GM21381 (cell line): ENCODE results near the gene OR2T27.
"Not testable (repeated sequence)": the region's sequence is repeated elsewhere in the genome, so short reads cannot be mapped to it uniquely, and the experiment has no call there.

ENCODE experiments used
- ATAC-seq: cut with Tn5 transposase; IDR thresholded peaks from one replicate; pipeline ENCODE4 v1.9.1; 2021; ENCODE audit warnings: mild to moderate bottlenecking, moderate library complexity; ENCODE audit not compliant: unreplicated experiment

Gene OR2T27, protein sequence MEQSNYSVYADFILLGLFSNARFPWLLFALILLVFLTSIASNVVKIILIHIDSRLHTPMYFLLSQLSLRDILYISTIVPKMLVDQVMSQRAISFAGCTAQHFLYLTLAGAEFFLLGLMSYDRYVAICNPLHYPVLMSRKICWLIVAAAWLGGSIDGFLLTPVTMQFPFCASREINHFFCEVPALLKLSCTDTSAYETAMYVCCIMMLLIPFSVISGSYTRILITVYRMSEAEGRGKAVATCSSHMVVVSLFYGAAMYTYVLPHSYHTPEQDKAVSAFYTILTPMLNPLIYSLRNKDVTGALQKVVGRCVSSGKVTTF

DNA sequence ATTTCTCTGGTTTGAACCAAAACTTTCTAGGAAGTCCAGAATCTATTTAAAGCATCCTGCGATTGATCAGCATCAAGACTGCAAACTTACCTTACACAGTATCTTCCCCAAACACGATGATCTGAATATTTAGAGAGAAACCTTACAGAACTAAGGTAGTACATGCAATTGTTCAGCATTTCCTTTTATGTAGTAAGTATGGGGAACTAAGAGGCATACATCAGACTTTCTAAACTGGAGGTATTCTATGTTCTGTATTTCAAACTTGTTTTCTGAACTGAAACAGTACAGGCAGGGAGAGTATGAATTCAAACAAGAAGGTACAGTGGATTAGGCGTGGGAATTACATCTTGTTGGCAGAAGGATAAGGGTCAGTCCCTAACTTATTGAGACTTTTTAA, at the start of gene OR2T27:
TSS of gene OR2T27 (minus strand) at position 175 of the 400 bp plus-strand sequence. CDS start 4,644 bp downstream, outside the sequence.
- ATAC-seq, result peak; percentile 44

DNA sequence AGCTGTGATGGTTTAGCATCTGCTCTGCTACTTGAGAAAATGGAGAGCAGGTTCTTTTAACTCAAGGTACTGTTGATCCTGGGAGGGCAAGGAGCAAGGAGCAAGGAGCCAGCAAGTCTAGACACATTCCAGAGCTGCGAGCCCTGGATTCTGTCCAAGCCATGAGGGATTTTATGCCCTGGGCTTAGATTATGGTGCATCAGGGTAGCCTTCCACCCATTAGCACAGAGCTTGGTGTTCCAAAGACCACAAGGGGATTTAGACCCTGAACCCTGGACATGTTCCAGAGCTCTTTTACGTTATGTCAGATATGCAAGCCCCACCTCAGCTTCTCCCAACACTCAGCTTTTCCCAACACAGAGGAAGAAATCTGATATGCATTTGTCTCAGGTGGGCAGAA, 49.3 kb upstream of the OR2T27 start:
- no peak for ATAC-seq

DNA sequence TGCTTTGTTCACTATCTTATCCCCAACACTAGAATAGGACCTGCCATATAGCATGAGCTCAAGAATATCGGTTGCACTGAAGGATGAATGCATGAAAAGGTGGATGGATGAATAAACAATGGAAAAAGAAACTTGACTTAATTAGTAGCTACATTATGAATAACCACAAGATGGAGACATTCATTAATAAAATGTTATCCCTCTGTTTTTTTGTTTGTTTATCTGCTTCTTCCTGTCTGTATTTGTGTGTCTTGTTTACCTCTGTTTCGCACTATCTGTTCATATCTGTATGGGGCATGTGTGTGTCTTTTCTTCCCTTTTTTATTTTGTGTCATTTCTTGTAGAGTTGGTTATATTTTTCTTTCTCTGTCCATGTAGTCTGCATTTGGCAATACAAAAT, 48.3 kb upstream of the OR2T27 start:
- no peak for ATAC-seq

DNA sequence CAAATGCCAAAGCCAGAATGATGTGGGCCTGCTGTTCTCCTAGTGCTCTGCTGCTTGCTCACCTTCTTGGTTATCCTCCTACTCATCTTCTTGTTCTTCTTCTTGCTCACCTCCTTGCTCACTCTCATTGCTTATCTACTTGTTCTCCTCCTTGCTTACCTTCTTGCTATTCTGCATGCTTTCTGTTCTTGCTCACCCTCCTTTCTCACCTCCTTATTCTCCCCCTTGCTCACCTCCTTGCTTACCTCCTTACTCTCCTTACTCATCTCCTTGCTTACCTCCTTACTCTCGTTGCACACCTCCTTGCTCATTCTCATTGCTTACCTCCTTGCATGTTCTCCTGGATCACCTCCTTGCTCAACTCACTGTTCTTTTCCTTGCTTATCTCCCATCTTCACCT, 47.4 kb upstream of the OR2T27 start, which contains the start of gene OR14I1:
TSS of gene OR14I1 (minus strand) at position 53 of the 400 bp plus-strand sequence.
- ATAC-seq, result no peak

DNA sequence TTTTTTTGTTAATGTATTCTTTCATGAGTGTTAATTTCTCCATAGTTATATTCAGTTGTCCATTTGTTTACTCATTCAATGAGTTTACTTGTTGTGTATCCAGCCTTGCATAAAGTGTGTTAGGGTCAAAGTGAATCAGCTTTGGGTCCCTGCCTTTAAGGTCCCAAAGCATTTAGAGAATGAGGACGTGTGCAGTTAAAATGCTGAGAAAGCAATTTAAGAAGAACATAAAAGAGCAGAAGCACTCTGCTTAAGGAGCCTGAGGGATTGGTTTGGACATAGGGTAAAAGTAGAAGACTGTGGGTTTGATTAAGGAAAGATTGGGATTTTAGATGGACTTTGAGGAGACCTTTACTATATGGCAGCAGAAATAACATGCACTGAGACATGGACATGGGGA, 43.8 kb upstream of the OR2T27 start:
- no peak for ATAC-seq

DNA sequence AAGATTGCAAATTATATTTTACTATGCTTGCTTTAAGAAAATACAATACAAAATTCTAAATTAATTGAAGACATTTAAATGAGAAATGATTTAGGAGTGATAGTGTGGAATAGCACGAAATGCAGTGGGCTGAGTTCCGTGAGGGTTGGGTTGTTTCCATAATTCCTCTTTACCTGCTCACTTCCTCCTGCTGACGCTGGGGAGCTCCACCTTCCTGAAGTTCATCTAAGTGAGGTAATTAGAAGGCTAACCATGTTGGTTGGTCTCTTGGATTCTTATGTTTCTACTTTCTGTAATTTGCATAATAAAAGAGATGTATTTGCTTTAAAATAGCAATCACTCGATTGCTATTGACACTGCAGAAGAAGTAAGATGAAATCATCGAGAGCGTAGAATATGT, 42.6 kb upstream of the OR2T27 start:
- no peak for ATAC-seq

DNA sequence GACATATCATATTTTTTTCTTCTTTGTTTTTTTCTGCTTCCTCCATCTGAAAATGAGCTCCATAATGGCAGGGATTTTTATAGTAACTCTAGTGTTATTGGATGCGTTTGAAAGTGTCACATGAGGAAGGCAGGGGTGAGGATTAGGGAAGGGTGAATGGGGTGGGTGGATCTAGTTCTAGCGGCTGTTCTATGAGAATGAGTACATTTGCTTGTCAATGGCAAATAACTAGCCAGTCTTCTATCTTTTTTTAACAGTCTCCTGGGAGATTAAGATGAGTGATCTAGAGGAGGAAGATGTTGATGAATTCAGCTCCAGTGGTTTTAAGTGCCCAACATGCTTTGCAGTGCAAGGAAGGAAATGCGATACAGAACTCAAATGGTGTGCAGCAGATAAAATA, 41.4 kb upstream of the OR2T27 start:
- no peak for ATAC-seq

DNA sequence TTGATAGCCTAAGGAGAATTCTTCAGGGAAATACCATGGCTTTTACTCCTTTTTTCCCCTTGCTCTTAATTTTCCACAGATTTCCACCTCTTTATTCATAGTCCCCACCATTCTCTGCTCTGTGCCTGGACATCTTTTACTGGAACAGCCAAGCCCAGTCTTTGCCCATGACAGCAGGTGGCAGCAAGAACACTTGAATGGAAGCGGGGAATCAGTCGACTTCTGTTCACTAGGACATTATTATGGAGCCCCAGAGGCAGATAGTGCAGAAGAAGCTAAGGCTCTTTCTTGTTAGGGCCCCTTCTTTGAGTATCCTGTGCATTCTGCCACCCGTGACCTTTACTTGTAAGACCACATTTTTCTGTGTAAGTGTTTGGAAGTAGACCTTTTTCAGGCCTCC, 40.9 kb upstream of the OR2T27 start:
- ATAC-seq, result no peak

DNA sequence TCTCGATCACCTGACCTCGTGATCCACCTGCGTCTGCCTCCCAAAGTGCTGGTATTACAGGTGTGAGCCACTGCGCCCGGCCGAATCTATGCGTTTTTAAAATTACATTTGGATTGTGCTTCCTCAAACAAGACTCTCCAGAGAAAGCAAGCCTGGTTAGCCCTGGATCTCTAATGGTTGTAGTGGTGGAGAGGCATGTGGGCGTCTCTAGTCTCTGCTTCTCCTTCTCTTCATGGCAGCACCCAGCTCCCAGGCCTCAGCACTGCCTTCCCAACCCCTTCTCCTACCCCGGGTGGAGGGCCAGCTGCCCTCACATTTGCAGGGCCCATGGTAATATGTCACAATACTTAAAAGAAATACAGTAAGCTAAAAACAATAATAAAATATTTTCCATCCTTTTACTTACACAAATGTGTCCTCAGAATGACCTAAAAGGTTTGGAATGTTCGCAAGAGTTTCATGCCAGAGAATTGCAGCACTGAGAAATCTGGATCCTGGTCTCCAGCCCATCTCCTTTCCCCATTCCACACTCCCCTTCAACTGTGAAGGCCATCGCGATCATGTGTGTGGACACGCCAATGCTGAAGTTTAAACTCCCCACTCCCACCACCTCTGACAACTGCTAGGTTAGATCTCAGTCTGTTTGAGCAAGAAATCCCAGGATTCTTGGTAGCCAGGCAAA, 40.3 kb upstream of the OR2T27 start:
- no peak for ATAC-seq

DNA sequence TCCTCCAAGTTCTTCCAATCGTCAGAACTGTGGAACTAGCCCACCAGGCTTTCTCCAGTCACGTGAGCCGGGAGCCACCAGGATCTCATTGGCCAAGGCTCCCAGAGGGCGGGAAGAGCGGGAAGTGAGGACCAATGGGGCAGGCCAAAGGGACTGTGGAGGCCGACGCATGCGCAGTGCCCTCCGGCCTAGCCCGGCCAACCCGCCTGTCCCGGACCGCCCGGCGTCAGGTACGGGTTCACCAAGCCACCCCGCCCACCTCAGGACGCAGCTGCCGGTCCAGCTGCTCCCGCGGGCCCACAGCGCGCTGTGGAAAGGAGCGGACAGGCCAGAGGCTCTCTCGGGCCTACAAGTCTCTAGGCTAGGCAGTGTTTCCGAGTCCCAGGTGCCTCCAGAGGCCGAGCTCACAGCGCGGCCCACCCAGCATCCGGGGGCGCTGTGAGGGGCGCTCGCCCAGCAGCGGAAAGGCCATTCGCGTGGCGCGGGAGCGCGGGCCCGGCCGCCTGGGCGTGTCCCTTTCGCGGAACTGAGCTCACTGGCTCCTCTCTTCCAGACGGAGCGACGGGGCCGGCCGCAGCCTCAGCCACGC, 36.3 kb upstream of the OR2T27 start:
- no peak for ATAC-seq

DNA sequence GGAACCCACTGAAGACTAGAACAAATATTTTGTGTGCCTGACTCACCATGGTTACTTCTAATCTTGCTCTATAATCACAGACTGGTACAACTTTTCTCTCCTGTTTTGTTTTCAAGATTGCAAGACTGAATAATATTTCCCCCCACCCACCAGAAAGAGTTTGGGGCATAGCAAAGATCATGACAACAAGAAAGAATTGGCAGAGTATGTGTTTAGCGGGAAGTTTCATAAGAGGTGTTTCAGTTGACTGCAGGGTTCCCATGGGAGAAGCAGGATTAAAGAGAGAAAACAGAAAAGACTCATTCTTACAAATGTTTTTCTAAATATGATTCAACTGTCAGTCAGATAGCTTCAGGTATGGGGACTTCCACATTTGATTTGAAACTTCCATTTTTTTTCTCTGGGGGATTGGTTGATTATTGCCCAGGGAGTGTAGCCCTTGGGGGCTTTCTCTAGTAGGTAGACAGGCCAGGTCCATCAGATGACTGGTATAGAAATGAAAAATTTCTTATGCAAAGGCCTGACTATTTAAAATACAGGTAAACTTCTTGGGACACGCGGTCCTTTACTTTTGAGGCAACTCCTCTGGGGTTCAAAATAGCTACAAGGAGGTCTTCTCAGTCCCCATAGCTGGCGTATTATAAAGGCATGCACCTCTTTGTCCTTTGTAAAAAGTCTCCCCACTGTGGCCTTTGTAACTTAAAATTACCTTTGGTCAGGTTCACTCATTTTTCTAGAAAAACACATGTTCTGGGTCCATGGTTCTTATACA, 33.4 kb upstream of the OR2T27 start:
- ATAC-seq, result peak; percentile 64

DNA sequence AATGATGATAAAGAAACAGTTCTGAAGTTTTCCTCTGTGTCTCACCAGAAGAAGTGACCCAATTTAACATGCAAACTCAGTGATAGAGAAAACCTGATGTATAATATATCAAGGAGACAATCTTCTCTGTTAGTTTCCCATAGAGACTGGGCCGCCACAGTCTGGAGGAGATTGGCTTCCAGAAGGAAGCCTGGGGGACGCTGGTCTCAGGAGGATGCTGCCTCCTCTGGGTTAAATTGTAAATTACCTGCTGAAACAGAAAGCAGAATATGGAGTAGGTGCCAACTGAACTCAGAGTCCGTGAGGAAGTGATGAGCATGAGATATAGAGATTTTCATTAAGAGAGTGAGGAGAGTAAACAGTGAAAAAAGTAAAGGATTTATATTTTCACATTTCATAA, 31.5 kb upstream of the OR2T27 start:
- ATAC-seq, result peak; percentile 88

DNA sequence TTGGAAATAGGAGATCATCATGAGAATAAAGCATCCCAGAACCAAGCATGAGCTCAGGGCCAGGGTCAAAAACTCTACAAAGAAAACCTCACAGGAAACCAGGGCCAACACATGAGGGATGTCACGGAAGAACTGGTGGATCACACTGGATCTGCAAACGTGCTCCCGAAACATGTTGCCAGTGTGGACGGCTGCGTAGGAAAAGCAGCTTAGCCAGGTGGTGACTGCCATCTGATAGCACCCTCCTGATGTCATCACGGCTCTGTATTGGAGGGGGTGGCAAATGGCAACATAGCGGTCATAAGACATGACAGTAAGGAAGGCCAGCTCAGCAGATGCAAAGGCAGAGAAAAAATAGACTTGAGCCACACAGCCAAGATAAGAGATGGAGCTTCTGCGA, 26.3 kb upstream of the OR2T27 start:
- no peak for ATAC-seq

DNA sequence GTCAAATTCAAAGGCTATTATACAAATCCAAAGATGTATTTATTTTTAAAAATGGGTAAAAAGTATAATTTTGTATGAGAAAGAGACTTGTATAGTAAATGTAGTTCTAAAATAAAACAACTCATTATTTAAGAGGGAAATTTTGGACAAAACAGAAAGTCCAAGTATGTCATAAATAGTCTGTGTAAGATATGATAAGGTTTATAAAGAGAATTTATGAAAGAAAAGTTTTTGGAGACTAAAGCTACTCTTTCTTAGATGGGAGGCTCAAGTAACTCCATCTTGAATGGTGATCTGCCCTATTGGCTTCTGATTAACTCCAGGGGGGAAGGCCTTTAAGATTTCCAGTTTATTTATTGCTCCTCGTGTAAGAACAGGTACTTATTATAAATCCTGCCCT, 14.7 kb upstream of the OR2T27 start:
- no peak for ATAC-seq

DNA sequence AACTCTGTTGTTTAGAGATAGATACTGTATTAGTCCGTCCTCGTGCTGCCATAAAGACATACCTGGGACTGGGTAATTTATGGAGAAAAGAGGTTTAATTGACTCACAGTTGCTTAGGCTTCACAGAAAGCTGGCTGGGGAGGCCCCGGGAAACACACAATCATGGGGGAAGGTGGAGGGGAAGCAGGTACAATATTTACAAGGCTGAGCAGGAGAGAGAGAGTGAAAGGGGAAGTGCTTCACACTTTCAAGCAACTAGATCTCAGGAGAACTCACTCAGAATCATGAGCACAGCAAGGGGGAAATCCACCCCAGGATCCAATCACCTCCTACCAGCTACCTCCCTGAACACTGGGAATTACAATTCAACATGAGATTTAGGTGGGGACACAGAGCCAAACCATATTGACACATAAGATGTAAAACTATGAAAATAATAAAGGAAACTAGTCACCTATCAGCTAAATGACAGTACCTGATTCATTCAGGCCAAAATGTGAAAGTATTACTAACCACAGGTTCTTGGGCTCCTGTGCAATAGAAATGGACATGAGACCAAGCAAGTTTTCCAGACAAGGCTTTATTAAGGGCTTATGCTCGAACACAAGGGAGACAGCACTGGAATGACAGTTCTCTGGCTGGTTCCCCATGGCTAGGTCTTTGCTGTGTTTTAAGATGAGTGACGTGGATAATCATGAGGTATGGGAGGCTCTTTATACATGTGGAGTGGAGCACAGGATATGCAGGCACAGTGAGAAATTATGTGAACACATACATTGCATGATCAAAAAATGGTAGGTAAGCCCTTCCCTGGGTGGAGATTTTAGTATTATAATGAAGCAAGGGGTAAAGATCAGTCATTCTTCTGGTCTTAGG, 8.4 kb upstream of the OR2T27 start:
- ATAC-seq, result peak; percentile 97

DNA sequence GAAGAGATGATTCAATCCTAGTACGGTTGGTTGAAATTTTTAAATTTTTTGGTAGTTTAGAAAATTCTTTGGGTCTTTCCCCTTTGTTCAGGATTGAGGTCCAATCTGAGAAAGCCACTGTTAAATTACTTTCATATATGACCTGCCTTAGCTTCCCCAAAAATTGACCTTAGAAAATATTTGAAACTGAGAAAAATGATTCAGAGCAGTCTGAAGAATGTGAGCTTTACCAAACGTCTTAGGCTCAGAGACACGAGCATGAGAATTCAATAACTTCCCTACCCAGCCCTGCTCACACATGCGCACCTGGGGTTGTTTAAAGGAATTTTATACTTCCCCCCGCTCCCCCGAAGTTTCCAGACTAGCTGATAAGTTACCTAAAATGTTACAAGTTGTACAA, 1.5 kb upstream of the OR2T27 start:
- not testable (repeated sequence) for ATAC-seq

DNA sequence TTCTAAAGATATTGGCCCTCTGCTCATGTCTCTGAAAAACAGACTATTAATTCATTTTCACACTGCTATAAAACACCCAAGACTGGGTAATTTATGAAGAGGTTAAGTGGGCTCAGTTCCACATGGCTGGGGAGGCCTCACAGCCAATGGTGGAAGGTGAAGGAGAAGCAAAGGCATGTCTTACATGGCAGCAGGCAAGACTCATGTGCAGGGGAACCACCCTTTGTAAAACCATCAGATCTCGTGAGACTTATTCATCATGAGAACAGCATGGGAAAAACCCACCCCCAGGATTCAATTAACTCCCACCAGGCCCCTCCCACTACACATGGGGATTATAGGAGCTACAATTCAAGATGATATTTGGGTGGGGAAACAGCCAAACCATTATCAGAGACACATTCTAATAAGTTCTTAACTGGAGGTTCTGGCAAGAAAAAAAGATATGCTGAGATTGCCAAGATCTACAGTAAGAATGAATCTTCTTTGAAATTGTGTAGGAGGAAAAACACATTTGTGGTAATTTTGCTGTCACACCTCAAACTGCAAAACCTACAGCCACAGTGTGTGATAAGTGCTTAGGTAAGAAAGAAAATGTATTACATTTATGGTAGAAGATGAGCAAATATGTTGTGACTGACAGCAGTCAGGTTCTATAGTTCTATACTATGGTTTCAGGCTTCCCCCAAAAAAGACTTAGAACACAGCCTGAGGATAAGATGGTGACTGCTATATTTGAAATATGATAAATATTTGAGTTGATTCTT, 6.4 kb downstream of the OR2T27 start:
- ATAC-seq, result not testable (repeated sequence)

DNA sequence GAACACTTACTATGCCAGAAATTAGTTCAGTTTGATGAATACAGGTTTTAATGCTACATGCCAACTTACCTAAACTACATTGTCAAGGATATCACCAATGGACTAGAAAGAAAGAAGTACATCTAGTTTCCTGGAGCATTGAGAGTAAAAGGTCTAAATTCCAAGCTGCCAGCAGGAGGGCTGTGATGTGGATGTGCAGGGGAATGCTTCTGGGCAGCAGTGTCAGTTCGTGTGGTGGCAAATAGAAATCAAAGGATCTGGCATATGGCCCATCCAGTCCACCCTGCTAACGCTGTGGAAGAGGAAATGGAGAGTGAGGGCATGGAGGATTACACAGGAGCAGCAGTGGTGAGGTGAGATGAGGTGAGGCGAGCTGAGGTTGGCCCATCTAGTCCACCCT, 10.2 kb downstream of the OR2T27 start, which contains the start of gene OR2T35:
TSS of gene OR2T35 (minus strand) at position 101 of the 400 bp plus-strand sequence. CDS start 6,020 bp downstream, outside the sequence.
- ATAC-seq, result not testable (repeated sequence)

DNA sequence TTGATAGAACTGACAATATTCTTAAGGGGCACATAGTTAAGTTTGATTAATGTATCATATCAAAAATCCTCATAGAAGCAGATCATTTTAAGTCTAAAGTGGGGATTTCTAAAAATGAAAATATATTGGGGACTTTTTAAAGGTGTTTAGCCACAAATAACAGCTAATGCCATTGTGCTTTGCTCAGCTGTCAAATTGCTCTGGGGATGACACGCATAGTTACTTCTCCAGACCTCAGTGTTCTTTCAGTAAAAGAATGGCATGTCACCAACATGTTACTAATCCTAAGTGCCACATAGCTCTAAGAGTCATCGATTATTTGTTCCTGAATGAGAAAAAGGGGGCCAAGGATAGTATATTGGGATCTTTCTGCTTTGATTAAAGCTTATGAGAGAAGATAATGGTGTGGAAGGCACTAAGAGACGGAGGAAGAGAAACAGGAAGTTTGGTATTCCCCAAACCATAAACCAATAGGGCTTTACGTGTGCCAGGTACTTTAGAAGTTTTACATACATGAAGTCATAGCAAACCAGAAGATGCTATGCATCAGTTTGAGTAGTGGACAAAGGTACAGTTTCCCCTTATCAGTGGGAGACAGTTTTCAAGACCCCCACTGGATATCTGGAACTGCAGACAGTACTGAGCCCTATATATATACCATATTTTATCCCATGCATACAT, 12.2 kb downstream of the OR2T27 start:
- peak; percentile 52 for ATAC-seq
